Neural progenitor cell (in vitro differentiated cells): ENCODE data around the gene PRDM7. TPM values are rescaled to one million over a fixed set of nuclear protein-coding genes. Genes with fewer than 3 reads are reported as not detected.
A peak's percentile ranks its signal among the peaks of the same experiment; 100 is the strongest.
"Not testable (repeated sequence)": the region's sequence is repeated elsewhere in the genome, so short reads cannot be mapped to it uniquely, and the experiment has no call there.

Experiments
- DNase-seq: peaks from one replicate; pipeline ENCODE4 v3.0.0-alpha.2; 2016; ENCODE audit warnings: low spot score
- H2AFZ ChIP-seq: fragments of 200-600 bp; sonication (generic); replicated peaks from 2 replicates; pipeline ENCODE4 v1.6.1; 2016; ENCODE audit warnings: antibody characterized with exemption
- H3F3A ChIP-seq: fragments of 200-600 bp; sonication (generic); 2 replicates; pipeline ENCODE4 v1.6.1; 2016; ENCODE audit warnings: antibody characterized with exemption, low read depth
- H3K27ac ChIP-seq: fragments of 200-600 bp; sonication (generic); 2 replicates; pipeline ENCODE4 v1.5.1; 2016; ENCODE audit warnings: mild to moderate bottlenecking
- H3K27me3 ChIP-seq: fragments of 200-600 bp; sonication (generic); 2 replicates; pipeline ENCODE4 v1.6.1; 2016; ENCODE audit warnings: mild to moderate bottlenecking, moderate library complexity
- H3K36me3 ChIP-seq: fragments of 200-600 bp; sonication (generic); 2 replicates; pipeline ENCODE4 v1.5.1; 2016
- H3K4me1 ChIP-seq: fragments of 200-600 bp; sonication (generic); 2 replicates; pipeline ENCODE4 v1.6.1; 2016; ENCODE audit warnings: mixed run types
- H3K4me2 ChIP-seq: fragments of 200-600 bp; sonication (generic); 2 replicates; pipeline ENCODE4 v1.6.1; 2016
- H3K4me3 ChIP-seq: fragments of 200-600 bp; sonication (generic); 2 replicates; pipeline ENCODE4 v1.5.1; 2016
- H3K79me2 ChIP-seq: fragments of 200-600 bp; sonication (generic); 2 replicates; pipeline ENCODE4 v1.6.1; 2016; ENCODE audit warnings: low read depth
- H3K9ac ChIP-seq: fragments of 200-600 bp; sonication (generic); 2 replicates; pipeline ENCODE4 v1.6.1; 2016
- H3K9me3 ChIP-seq: fragments of 200-600 bp; sonication (generic); 2 replicates; pipeline ENCODE4 v1.5.1; 2016; ENCODE audit warnings: low read depth
- H4K20me1 ChIP-seq: fragments of 200-600 bp; sonication (generic); 2 replicates; pipeline ENCODE4 v1.6.1; 2016; ENCODE audit warnings: low read depth
- H3K27ac Mint-ChIP-seq: 3 replicates; pipeline ENCODE4 v1.8.0; 2021; ENCODE audit warnings: mixed read lengths
- H3K27me3 Mint-ChIP-seq: 2 replicates; pipeline ENCODE4 v1.8.0; 2022; ENCODE audit warnings: low read depth, mild to moderate bottlenecking, inconsistent platforms, moderate library complexity, mixed read lengths; ENCODE audit not compliant: insufficient read depth
- H3K36me3 Mint-ChIP-seq: 3 replicates; pipeline ENCODE4 v1.8.0; 2021; ENCODE audit warnings: mixed read lengths
- H3K4me1 Mint-ChIP-seq: 3 replicates; pipeline ENCODE4 v1.8.0; 2021; ENCODE audit warnings: mixed read lengths
- H3K4me3 Mint-ChIP-seq: 3 replicates; pipeline ENCODE4 v1.8.0; 2021; ENCODE audit warnings: mild to moderate bottlenecking, moderate library complexity, mixed read lengths
- H3K9me3 Mint-ChIP-seq: 3 replicates; pipeline ENCODE4 v1.8.0; 2020; ENCODE audit warnings: mixed read lengths
- CTCF ChIP-seq: fragments of 200-600 bp; sonication (generic); IDR thresholded peaks from 2 replicates; pipeline ENCODE4 v1.5.1; 2017; ENCODE audit warnings: antibody characterized with exemption, mild to moderate bottlenecking
- EZH2 ChIP-seq: fragments of 200-600 bp; sonication (generic); IDR thresholded peaks from 2 replicates; pipeline ENCODE4 v1.6.1; 2017; ENCODE audit warnings: antibody characterized with exemption, mild to moderate bottlenecking, moderate library complexity
- EZH2phosphoT487 ChIP-seq: fragments of 200-600 bp; sonication (generic); IDR thresholded peaks from 2 replicates; pipeline ENCODE4 v1.6.1; 2017; ENCODE audit warnings: antibody characterized with exemption
- total RNA-seq: library from RNA; depleted of rRNA; stranded (reverse); fragments of >200 nt; gene quantifications from 2 replicates; pipeline ENCODE4 v1.2.3, GENCODE V29; 2015; ENCODE audit warnings: low replicate concordance

PRDM7 gene
- total RNA-seq, 1 donor from 2014 or later, result not detected

- H4K20me1 ChIP-seq, result no peaks in the 10 kb centered on the region
- H3K79me2 ChIP-seq, result no peaks in the 10 kb centered on the region
- H3K4me1 Mint-ChIP-seq, result no peaks in the 10 kb centered on the region
- peaks cover 7% of the 10 kb centered on the region for H3K27me3 Mint-ChIP-seq
- no peaks in the 10 kb centered on the region for H3K36me3 Mint-ChIP-seq
- no peaks in the 10 kb centered on the region for H3K36me3 ChIP-seq
- DNase-seq, result no peak
- no peak overlapping the region for H3K4me3 Mint-ChIP-seq
- no peaks in the 10 kb centered on the region for H3K27me3 ChIP-seq
- peaks cover 4% of the 10 kb centered on the region for H3K4me1 ChIP-seq
- H3F3A ChIP-seq, result peaks cover 4% of the 10 kb centered on the region
- H2AFZ ChIP-seq, result no peak overlapping the region
- H3K4me3 ChIP-seq, result no peak overlapping the region
- H3K9ac ChIP-seq, result no peak overlapping the region
- TF ChIP-seq CTCF (no peak), EZH2 (no peak), EZH2phosphoT487 (no peak)
- H3K27ac ChIP-seq, result no peak overlapping the region
- H3K9me3 ChIP-seq, result no peaks in the 10 kb centered on the region
- no peaks in the 10 kb centered on the region for H3K9me3 Mint-ChIP-seq
- no peak overlapping the region for H3K4me2 ChIP-seq
- H3K27ac Mint-ChIP-seq, result no peak overlapping the region
Measured at GRCh38 chr16:90008708-90009145, 68.4 kb downstream of the PRDM7 start.

- peak overlapping the region; percentile 44 for H3K4me3 Mint-ChIP-seq
Measured at GRCh38 chr16:90007635-90008234, 69.4 kb downstream of the PRDM7 start.

GRCh38 chr16:90007015-90007414 lies 70.1 kb downstream of the PRDM7 start:
- no peak overlapping the region for H3K4me2 ChIP-seq
- H4K20me1 ChIP-seq, result no peaks in the 10 kb centered on the region
- Mint-ChIP-seq H3K27me3 (peaks cover 2% of the 10 kb centered on the region), H3K4me3 (no peak overlapping the region), H3K36me3 (no peaks in the 10 kb centered on the region), H3K9me3 (no peaks in the 10 kb centered on the region), H3K4me1 (no peaks in the 10 kb centered on the region), H3K27ac (no peak overlapping the region)
- H2AFZ ChIP-seq, result no peak overlapping the region
- no peak overlapping the region for H3K9ac ChIP-seq
- DNase-seq, result no peak
- H3K79me2 ChIP-seq, result no peaks in the 10 kb centered on the region
- peaks cover 4% of the 10 kb centered on the region for H3F3A ChIP-seq
- no peaks in the 10 kb centered on the region for H3K27me3 ChIP-seq
- H3K36me3 ChIP-seq, result no peaks in the 10 kb centered on the region
- H3K4me3 ChIP-seq, result no peak overlapping the region
- no peak for TF ChIP-seq EZH2
- no peak for TF ChIP-seq EZH2phosphoT487
- TF ChIP-seq CTCF, result no peak
- peaks cover 4% of the 10 kb centered on the region for H3K4me1 ChIP-seq
- H3K9me3 ChIP-seq, result no peaks in the 10 kb centered on the region
- no peak overlapping the region for H3K27ac ChIP-seq

More at GRCh38 chr16:90007635-90008234, 69.4 kb downstream of the PRDM7 start:
- H3F3A ChIP-seq, H3K27me3 ChIP-seq, H3K27me3 Mint-ChIP-seq, DNase-seq, H3K4me3 ChIP-seq, H3K27ac ChIP-seq, H3K4me2 ChIP-seq, H3K9me3 Mint-ChIP-seq, H3K4me1 Mint-ChIP-seq, H3K9ac ChIP-seq, H3K79me2 ChIP-seq, H2AFZ ChIP-seq, H3K27ac Mint-ChIP-seq, H3K9me3 ChIP-seq, H4K20me1 ChIP-seq, H3K36me3 ChIP-seq, H3K36me3 Mint-ChIP-seq, H3K4me1 ChIP-seq: not testable (repeated sequence)

Other genes with a start within 250 kb of the PRDM7 start
- gene SPIRE2, start 248.9 kb downstream of the PRDM7 start, total RNA-seq, result 6.5 and 9.0 TPM in 2 replicates
- gene TCF25, start 203.7 kb downstream of the PRDM7 start, total RNA-seq, result 95.6 and 127 TPM in 2 replicates
- 1.7 and 5.5 TPM in 2 replicates for gene MC1R, start 158.5 kb downstream of the PRDM7 start, total RNA-seq
- 41.4 and 107 TPM in 2 replicates for gene TUBB3, start 154.0 kb downstream of the PRDM7 start, total RNA-seq
- gene DEF8, start 128.6 kb downstream of the PRDM7 start, total RNA-seq, result 55.1 and 101 TPM in 2 replicates
- 5.2 and 19.4 TPM in 2 replicates for gene DBNDD1, start 57.9 kb downstream of the PRDM7 start, total RNA-seq